Measurements from ENCODE around the gene HMGCR.

- TF ChIP-seq RAD21 (conservative IDR thresholded peaks at IDR 0.05 in 1 of 2, IDR thresholded peaks at IDR 0.05 in 1 of 2): no peak
- TF ChIP-seq CTCF (IDR thresholded peaks at IDR 0.05): no peak
- TF ChIP-seq CBX8 (IDR thresholded peaks at IDR 0.05): no peak
- TF ChIP-seq NPAS2 (CRISPR knock-in tag; IDR thresholded peaks at IDR 0.05; ENCODE audit: borderline replicate concordance): no peak
- TF ChIP-seq MAX (IDR thresholded peaks at IDR 0.05): no peak
- TF ChIP-seq MYC (IDR thresholded peaks at IDR 0.05; ENCODE audit: borderline replicate concordance, low read length): no peak
- no peak for TF ChIP-seq POLR2A (IDR thresholded peaks at IDR 0.05; ENCODE audit: low read length)
- TF ChIP-seq CEBPB (IDR thresholded peaks at IDR 0.05): no peak
- no peak for TF ChIP-seq PBX3 (IDR thresholded peaks at IDR 0.05)
- no peak for TF ChIP-seq E2F6 (IDR thresholded peaks at IDR 0.05; ENCODE audit: borderline replicate concordance, low read depth)
- TF ChIP-seq RCOR1 (IDR thresholded peaks at IDR 0.05; ENCODE audit: low read depth, low read length): no peak
Measured at GRCh38 chr5:75374394-75374814, 37.4 kb downstream of the HMGCR start.

Measured in A549 (cell line).